HG03066 (cell line): ENCODE results near the gene JAKMIP1.

Experiments used
- ATAC-seq: cut with Tn5 transposase; IDR thresholded peaks from one replicate; pipeline ENCODE4 v1.9.1; 2021; ENCODE audit warnings: low read depth; ENCODE audit not compliant: unreplicated experiment

JAKMIP1 gene

DNA sequence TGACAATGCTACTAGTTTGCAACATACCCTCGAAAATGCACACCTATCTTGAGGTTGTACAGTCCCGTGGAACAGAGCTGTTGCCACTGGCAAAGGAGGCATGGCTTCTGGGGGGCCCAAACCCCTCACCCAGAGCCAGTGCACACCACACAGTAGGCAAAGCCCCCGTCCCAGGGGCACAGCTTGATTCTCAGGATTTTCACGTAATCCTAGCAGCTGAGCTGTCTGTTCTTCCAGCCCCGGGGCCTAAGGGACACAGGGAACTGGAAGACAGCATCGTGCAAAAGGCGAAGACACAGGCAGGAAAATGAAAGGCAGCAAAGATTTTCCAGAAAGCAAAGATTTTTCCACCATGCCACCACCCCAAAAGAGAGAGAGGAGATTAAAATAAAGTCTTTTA lies 77.2 kb downstream of the JAKMIP1 start:
- ATAC-seq = no peak

DNA sequence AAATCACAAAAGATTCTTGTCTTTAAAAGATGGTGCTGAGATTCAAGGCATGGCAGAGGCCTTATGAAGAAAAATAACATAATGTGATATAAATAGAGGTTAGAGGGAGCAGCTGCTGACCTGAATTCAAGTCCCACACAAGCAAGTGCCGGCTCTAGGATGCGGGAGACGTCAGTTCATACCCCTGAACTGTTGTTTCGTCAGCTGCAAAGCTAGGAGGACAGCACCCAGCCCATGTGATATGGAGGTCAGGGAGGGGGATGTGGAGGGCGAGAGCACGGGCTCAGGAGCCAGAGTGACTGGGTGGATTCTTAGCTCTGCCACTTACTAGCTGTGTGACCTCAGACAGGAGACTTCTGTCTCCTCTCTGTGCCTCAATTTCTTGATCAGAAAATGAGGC lies 77.9 kb downstream of the JAKMIP1 start:
- no peak for ATAC-seq

DNA sequence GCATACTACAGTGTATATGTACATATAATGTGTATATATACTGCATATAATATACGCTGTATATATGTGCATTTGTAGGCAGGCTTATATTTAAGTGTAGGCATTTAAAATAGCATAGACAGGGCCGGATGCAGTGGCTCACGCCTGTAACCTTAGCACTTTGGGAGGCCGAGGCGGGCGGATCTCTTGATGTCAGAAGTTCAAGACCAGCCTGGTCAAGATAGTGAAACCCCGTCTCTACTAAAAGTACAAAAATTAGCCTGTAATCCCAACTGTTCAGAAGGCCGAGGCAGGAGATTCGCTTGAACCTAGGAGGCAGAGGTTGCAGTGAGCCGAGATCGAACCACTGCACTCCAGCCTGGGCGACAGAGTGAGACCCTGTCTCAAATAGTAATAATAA lies 78.4 kb downstream of the JAKMIP1 start:
- ATAC-seq = no peak

DNA sequence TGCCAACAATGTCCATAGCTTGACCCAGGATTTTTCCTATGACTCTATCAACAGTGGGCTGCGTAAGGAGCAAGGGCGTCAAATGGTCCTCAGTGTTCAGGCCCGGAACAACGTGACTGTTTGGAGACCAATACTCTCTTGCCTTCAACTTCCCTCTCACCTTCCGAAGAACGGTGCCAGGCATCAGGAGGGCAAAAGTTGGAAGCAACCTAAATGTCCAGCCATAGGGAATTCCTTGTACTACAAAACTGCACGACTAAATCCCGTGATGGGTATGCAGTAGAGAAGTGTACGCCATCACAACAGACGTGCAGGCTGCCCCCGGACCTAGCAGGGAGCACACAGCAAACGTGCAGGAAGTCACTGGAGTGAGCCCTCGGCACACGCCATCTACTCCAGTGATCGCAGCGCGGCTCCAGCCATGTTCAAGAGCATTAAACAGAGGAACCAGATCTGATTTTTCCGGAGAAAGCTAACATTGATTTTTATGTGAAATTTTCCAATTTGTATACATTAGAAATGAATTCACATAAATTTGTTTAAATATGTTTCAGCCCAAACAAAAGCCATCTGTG lies 79.0 kb downstream of the JAKMIP1 start:
- no peak for ATAC-seq

DNA sequence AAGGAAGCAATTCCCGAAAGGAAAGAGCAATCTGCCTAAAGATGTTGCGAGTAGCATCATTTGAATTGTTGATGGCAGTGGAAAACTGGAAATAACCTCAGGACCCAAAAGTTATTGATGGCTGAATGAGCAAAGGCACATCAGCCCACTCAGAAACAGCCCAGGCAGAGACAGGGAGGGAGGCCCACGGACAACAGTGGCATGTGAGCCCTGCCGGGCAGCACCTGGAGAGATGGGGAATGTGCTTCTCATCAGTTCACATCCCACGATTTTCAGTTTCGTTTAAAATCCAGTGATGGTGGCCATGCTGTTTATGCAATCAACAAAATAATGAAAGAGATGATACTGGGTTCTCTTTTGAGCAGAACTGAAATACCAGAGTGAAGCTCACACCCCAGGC lies 80.0 kb downstream of the JAKMIP1 start:
- no peak for ATAC-seq

DNA sequence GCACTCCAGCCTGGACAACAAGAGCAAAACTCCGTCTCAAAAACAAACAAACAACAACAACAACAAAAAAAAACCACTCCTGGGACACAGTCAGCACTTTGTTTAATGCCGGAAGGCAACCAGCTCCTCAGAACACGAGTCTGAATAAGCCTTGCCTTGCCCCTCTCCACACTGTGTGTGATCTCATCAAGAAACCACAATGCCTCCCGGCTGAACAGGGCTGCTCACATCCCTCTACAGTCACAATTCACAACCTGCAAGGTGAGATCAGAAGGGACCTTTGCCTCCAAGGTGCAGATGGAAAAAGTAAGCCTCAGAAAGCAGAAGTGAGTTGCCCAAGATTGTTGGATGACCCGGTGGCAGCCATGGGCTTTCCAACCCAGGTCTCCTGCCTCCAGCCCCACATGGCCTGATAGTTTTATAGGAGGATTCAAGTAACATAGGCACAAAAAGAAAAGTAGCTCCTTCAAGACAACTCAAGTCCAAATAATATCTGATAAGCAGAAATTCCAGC lies 80.8 kb downstream of the JAKMIP1 start:
- no peak for ATAC-seq

DNA sequence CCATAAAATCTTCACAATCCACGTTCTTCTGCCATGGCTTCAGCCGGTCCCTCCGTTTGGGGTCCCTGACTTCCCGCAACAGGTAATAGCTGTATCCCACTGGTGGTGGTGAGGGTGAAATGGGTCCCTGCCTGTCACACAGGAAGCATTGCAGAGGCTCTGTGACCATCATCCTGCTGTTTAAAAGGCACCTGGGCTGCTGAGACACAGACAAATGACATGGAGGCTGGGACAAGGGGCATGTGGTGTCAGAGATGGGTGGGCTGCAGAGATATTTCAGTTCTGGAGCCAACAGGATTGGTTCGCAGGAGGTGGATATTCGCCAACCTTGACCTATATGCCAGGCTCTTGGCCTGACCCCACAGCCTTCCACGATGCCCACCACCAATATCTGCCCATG lies 82.1 kb downstream of the JAKMIP1 start:
- no peak for ATAC-seq

DNA sequence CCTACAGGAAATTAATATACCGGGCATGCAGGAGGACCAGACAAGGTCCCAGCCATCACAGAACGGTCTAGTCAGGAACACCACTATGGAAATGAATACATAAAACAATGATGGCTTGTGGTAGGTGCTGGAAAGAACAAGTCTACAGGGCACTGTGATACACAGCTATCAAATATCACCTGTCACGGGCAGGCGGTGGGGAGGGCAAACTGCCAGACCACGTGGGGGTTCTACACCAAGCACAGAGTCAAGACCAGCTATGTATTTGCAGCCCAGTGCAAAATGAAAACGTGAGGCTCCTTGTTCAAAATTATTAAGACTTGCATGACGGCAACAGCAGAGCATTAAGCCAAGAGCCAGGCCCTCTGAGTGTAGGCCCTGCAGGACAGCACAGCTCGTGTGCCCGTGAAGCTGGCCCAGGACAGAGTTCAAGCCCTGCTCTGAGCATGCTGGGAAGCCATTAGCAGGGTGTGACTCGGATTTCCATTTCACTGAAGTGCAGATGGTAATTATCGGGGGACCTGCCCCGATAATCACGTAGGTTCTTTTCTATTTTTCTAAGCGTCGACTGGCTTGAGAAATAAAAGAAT lies 83.6 kb downstream of the JAKMIP1 start:
- no peak for ATAC-seq

DNA sequence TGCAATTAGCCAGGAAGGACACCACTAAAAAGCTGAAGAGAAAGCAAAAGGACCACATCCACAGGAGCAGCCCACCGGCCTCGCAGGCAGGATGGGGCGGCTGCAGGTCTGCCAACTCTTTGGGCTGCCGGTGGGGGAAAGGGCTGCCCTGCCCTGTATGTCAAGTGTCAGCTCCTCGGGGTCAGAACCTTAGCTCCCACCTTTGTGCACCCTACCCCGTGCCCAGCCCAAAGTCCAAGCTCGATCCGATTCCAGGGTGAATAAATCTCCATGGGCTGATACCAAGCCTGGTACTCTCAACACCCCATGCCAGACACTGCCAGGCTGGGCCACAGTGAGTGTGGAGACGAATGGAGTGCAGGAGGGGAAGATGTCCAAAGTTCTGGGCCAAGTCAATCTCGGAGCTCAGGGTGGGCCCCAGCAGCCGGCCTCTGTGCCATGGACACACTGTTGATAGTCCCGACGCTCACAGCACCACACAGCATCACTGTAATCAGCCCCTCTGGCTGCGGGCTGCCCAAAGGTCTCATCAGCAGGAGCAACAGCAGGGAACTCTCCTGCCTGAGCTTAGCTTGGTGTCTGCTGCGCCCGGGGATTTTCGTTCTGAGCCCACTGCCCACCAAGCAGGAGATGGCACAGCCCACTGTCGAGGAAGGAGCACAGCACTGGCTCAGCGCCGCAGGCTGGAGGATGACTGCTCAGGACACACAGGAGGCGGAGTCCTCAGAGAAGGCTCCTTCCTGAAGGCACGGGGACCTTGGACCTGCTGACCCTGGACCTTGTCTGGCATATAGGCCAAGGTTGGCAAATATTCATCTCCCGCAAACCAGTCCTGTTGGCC lies 84.4 kb downstream of the JAKMIP1 start:
- no peak for ATAC-seq

DNA sequence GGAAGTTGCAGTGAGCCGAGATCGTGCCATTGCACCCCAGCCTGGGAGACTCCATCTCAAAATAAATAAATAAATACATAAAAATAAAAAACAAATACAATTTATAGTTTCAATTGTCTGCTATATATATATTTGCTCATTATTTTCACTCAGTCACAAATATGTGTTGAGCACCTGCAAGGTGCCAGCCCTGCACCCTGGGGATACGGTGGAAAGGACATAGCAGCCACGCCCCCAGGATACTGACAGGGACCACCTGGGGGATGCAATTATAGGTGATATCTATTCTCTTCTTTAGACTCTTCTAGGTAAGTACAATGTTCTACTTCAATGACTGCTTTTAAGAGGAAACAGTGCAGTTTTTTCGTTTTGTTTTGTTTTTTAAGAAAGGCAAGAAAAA lies 85.0 kb downstream of the JAKMIP1 start:
- no peak for ATAC-seq

DNA sequence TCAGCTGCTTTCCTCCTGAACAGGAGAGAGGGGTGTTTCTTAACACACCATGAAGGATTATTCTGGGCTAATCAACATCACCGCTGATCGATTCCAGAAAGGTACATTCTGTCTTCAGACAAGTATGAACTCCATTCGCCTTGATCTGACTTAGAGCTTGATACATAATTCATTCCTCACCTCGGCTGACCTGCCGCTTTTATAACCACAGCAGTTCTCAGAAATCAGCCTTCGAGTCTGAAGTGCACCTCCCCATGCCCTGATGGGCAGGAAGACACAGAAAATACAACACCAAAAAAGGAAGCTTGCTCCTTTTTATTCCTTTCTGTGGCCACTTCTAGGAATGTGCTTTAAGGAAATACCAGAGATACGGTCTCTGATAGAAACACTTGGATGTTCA lies 85.7 kb downstream of the JAKMIP1 start:
- no peak for ATAC-seq

DNA sequence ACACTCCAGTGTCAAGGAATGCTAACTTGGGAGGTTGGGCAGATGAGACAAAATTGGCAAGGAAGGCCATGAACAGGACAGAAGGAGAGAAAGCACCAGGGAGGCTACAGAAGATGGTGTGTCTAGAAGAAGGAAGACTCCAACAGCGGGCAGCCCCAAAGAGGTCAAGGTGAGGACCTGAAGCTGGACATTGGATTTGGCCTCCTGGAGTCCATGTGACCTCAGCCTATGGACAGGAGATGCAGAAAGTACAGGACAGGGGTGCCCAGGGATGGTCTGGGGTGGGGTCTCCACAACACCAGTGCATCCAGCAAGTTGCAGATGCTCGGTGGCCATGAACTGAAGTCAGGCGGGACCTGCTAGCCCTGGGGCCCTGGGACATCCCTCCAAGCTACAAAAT lies 86.2 kb downstream of the JAKMIP1 start:
- ATAC-seq = no peak

DNA sequence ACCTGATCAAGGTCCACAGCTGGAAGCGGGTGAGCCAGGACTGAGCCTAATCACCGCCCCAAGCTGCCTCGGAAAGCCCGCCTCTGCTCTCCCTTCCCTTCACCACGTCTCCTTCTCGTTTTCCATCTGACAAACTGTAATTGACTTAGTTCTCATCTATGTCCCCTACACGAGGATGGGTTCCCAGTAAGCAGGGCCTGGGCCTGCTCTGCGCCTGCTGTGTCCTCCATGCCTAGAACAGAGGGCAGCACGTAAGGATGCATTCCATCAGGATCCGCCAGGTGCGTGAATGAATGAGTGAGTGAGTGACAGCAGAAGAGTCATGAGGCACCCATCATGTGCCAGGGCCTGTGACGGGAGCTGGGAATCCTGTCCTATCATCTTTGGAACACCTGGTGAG lies 86.7 kb downstream of the JAKMIP1 start:
- no peak for ATAC-seq

DNA sequence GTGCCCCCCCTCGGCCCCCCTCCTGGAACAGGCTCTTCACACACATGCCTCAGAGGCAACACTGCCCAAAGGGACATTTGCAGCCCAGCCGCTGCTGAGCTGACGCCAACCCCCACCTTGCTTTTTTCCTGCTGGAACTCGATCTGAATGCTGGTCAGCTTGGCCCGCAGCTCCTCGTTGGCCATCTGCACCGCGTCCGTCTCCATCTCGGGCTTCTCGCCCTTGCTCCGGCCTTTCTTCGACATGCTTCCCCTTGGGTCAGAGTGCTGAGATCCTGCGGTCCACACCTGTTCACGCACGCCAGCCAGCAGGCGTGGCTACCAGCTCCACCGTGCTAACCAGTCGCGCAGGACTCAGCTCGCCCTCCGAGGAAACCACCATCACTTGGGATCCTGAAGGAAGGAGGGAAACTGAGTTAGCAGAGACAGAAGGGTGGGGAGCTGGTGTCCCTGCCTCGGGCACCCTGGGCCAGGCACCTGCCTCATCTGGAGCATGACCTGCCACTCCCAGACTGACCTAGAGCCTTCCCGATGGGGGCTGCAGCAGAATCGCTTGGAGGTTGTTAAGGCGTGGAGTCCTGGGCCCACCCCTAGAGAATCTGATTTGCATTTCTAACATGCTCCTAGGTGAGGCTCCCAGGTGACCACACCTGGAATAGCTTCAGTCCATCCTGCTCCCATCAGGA lies 87.6 kb downstream of the JAKMIP1 start:
- no peak for ATAC-seq

DNA sequence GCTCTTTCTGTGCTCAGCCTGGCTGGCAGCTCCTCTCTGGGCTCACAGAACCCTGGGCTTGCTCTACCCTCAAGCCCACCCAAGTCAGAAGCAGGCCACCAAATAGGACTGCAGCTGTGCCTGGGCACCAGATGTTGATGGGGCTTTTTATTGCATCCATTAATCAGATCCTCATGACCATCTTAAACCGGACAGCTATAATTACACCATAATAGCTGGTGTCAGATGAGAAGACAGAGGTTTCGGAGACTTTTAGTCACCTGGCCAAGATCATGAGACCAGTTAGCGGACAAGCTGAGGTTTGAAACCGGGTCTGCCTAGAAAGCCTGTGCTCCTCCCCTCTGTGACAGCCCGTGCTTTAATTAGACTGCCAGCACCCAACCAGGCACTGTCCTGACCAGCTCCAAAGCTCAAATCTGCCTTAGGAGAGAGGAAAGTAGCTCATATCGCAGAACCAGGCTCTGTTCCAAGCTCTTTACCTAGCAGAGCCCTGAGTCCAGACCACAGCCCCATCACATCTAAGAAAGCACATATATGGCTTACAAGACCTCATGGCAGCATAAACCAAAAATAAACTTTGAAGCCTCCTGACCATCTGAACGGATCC lies 88.9 kb downstream of the JAKMIP1 start:
- no peak for ATAC-seq

DNA sequence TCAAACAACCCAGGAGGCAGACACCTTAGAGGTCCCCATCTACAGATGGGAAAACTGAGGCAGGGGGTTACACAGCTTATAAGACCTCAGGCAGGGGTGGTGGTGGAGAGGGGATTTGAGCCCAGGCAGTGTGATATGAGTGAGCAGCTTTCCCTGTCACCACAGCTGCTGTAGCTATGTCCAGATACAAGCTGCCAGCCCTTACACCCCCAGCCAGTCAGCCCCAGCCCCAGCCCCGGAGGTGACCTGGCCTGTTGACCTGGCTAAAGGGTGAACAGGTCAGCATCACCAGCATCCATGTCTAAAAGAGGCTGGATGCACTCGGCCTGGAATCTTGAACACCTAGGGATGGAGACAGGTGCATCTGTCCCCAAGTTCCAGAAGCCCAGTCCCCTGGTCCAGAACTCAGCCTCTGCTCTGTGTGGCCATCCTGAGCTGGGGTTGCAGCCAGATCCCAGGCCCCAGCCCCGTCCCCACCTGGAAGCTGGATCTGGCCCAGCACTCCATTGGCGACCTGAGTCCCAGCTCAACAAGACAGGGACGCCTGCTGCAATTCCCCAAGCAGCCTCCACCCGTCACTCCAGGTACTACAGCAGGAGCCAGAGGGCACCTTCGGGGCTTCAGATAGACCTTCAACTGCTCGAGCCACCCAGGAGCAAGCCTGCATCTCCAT lies 89.5 kb downstream of the JAKMIP1 start:
- no peak for ATAC-seq

DNA sequence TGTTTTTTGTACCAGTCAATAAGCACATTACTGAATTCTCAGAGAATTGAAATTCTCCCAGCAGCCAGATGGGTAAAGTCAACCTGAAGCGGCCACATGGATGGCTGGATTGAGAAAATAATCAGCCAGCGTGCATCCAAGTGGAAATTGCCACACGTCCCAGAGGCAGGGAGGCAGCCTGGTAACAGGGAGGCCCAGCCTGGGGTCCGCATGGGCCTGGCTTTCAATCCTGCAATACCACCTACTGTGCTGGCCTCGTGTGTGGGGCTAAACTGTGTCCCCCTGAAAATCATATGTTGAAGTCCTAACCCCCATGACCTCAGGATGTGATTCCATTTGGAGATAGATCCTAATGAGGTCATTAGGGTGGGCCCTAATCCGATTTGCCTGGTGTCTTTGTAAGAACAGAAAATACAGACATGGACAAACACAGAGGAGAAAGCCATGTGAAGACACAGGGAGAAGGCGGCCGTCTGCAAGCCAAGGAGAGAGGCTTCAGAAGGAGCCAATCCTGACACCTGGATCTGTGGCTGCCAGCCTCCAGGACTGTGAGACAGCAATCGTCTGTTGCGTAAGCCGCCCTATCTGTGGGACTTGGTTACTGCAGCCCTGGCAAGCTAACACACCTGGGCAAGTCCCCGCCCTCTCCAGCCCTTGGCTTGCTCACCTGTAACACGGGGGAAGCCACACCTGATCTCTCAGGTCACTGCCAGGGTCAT lies 90.3 kb downstream of the JAKMIP1 start:
- ATAC-seq = no peak

DNA sequence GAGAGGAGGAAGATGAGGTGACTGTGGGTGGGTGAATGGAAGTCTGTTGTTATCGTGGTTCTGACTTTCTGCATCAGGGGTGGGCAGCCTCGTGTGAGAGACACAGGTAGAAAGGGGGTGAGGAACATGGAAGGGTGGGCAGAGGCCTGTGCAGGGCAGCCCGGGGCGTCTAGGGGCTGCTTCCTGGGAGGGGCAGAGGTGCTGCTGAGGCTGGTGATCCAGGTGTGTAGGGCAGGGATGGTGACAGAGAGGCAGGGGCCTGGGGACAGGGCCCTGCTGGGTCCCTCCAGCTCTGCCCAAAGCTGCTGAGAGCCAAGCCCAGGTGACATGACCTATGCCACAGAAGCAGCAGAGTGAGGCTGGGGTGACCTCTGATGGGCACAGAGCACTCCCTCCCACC lies 92.5 kb downstream of the JAKMIP1 start:
- no peak for ATAC-seq

DNA sequence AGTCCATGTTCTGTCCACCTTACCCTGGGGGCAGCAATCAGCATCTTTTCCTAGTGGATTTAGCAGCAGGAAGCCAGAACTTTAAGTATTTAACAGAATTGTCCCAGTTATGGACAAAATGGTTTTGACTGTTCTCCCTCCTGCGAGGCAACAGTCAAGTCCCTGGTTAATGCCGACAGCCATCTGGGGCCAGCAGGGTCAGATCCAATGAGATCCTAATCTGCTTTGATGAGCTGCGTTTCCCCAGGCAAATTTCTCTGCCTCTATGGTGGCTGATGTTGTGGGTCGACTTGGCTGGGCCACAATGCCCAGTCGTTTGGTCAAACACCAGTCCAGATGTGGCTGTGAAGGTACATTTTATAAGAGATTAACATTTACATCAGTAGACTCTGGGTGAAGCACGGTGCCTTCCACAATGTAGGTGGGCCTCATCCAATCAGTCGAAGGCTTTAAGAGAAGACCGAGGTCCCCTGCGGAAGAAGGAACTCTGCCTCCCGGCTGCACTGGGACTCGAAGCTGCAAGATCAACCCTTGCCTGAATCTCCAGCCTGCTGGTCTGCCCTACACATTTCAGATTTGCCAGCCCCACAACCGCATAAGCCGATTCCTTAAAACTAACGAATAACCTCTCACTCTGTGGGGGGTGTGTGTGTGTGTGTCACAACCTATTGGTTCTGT lies 93.1 kb downstream of the JAKMIP1 start:
- ATAC-seq = no peak
